Mucosa of stomach (tissue), 1 donor: ENCODE data around the gene PPP1R15B.
A peak's percentile ranks its signal among the peaks of the same experiment; 100 is the strongest.

Source experiments
- H3K27me3 ChIP-seq: one replicate; pipeline ENCODE4 v1.7.0; 2013; ENCODE audit warnings: mild to moderate bottlenecking, low read length; ENCODE audit not compliant: control insufficient read depth, insufficient read depth
- H3K36me3 ChIP-seq: one replicate; pipeline ENCODE4 v1.7.0; 2013; ENCODE audit warnings: low read length; ENCODE audit not compliant: control insufficient read depth, insufficient read depth
- H3K4me1 ChIP-seq: one replicate; pipeline ENCODE4 v1.7.0; 2013; ENCODE audit warnings: mild to moderate bottlenecking, low read length; ENCODE audit not compliant: control insufficient read depth, insufficient read depth
- H3K4me3 ChIP-seq: one replicate; pipeline ENCODE4 v1.7.0; 2013; ENCODE audit warnings: low read length
- H3K9ac ChIP-seq: one replicate; pipeline ENCODE4 v1.7.0; 2013; ENCODE audit warnings: mild to moderate bottlenecking, low read length, moderate library complexity
- H3K9me3 ChIP-seq: one replicate; pipeline ENCODE4 v1.7.0; 2013; ENCODE audit warnings: mild to moderate bottlenecking, low read length, moderate library complexity; ENCODE audit not compliant: control insufficient read depth
- donor health status: Pancreatic carcinoma.

The PPP1R15B gene

DNA sequence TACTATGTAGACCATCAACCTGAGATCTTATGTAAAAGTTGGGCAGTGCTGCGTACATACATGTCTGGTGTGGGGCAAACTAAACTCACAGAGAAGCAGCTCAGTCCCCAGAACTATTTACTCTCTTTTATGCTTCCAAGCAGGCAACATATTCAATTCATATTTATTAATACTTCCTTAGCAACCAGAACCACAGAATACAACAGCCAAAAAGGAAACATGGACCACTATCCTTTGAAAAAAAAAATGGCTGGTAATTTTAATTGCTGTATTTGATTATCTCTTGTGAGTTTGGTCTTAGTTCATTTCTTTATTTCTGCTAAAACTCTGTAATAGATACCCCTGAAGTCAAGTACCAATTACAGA lies 1.5 kb upstream of the PPP1R15B start:
- Histone ChIP-seq H3K27me3 (no peaks in the 10 kb centered on the region), H3K9ac (no peak overlapping the region), H3K9me3 (no peaks in the 10 kb centered on the region), H3K4me1 (peaks cover 16% of the 10 kb centered on the region), H3K4me3 (no peak overlapping the region), H3K36me3 (no peaks in the 10 kb centered on the region)

DNA sequence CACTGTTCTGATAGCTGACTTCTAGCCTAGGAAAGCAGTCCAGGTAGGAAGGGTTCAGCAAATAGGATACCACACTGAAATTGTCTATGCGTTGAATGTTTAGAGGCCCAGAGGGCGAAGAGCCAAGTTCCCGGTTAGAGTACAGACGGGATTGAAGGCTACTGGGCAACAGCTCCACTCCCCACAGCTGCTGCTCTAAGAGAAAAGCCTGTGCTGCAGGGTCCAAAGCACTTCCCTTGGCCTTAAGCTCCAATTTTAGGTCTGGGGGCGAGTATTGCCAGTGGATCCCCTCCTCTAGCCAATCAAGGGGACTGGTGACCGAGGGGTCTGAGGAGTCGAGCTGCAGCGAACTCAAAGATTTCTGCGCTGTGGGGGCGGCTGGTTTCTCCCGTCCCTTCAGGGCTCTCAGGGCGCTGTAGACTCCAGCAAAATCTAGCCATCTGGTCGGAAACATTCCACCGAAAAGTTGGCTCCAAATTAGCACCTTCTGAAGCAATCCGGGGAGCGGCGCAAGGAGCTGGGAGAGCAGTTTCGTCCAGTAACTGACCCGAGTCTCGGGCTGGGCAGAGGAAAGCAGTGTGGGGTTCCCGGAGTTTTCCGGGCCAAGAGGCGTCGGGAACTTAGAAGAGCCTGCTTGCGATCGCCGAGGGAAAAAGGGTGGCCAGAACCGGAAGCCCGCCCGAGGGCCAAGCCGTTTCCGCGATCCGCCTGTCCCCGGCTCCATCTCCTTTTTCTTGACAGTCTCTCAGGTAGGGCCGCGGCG lies 748 bp downstream of the PPP1R15B start:
- H3K9me3 ChIP-seq = no peaks in the 10 kb centered on the region
- H3K4me3 ChIP-seq = peak overlapping the region; percentile 97
- no peaks in the 10 kb centered on the region for H3K27me3 ChIP-seq
- H3K9ac ChIP-seq = peak overlapping the region; percentile 99
- peaks cover 7% of the 10 kb centered on the region for H3K36me3 ChIP-seq
- H3K4me1 ChIP-seq = no peaks in the 10 kb centered on the region

DNA sequence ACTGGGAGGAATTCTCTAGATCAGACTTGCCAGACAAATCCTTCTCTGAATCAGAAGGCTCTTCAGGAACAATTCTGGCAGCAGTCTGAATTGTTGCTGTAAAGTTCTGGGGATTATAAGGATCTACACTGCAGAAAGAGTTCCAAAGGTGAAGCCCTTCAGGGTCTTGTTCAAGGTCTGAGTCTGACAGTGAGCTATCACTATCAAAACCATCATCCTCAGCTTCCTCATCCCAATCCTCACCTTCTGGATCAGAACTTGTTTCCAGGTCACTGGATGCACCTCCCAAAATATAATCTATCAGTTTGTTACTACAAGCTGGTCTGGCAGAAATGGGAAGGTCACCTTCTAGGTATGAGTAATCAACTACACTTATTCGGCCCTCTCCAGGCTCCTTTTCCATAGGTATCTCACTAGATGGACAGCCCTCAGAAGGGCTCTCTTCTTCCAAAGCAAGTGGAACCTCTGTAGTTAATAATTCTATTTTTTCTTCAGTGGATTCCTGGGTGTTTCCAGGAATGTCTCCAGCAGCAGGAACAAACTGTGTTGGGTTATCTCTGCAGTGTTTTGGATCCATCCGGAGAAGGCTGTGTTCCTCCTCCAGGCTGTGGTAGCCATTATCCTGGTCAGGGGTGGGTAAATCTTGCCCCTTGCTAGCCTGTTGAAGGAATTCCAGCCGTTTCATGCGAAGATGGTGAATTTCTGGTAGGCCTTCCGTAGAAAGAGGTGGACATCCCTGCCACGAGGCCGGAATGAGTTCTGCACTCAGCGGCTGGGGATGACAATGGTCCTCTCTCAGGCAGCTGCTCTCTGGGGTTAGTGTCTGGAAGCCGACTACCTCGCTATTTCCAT lies 1.6 kb downstream of the PPP1R15B start:
- Histone ChIP-seq H3K27me3 (no peaks in the 10 kb centered on the region), H3K4me3 (peak overlapping the region; percentile 97), H3K4me1 (no peaks in the 10 kb centered on the region), H3K36me3 (peaks cover 7% of the 10 kb centered on the region), H3K9me3 (no peaks in the 10 kb centered on the region), H3K9ac (peak overlapping the region; percentile 99)

DNA sequence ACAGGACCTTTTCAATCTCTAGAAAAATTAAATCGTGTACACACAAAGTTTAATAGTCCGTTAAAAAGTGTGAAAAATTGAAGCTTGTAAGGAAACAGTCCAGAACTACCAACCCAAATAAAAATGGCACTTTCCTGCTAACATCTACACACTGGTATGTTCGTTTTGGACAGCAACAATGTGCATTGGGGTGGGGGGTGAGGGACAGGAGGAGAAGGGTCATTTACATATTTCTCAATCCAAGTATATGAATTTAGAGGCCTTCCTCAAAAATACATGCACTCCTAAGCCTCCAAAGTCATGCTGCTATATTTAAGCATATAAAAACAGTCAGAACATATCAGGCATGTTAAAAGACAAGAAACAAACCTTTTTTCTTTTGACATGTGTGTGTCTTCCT lies 2.5 kb downstream of the PPP1R15B start:
- Histone ChIP-seq H3K27me3 (no peaks in the 10 kb centered on the region), H3K4me3 (peak overlapping the region; percentile 97), H3K9ac (peak overlapping the region; percentile 99), H3K9me3 (no peaks in the 10 kb centered on the region), H3K36me3 (peaks cover 7% of the 10 kb centered on the region), H3K4me1 (no peaks in the 10 kb centered on the region)

DNA sequence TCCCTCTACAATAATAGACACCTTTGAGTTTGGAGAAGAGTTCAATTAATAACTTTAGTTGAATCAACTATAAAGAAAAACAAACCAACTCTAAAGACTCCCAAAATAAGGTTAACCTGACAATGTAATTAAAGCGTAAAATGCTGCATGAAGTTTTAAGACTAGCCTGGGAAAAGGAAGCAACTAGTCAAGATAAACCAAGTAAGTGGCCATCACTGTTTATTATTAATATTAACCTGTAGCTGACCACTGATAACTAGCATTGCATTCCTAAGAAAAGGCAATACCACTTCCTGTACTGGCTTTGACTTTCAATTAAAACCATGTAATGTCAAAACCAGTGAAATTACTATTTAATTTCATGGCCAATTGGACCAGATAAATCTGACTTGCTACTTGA lies 3.0 kb downstream of the PPP1R15B start:
- H3K4me1 ChIP-seq = no peaks in the 10 kb centered on the region
- peak overlapping the region; percentile 97 for H3K4me3 ChIP-seq
- peaks cover 7% of the 10 kb centered on the region for H3K36me3 ChIP-seq
- no peaks in the 10 kb centered on the region for H3K27me3 ChIP-seq
- H3K9me3 ChIP-seq = no peaks in the 10 kb centered on the region
- peak overlapping the region; percentile 99 for H3K9ac ChIP-seq

DNA sequence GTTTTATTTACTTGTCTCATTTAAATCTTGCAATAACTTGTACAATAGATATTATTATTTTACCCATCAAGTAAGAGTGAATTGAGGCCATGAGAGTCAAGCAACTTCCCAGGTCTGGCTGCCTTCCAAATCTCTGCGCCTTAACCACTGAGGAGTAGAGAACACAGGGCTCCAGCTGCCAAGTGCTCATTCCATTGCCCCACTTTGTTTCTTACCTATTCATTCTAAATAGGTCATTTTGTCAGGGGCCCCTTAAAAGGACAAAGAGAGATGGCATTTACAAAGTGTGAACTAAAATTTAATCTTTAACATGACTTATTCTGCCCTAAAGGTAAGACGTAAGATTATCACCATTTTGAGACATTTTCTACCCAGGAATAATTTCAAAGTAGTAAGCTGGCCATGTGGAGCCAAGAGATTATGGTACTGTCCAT lies 3.5 kb downstream of the PPP1R15B start:
- Histone ChIP-seq H3K36me3 (peaks cover 7% of the 10 kb centered on the region), H3K4me1 (no peaks in the 10 kb centered on the region), H3K27me3 (no peaks in the 10 kb centered on the region), H3K9me3 (no peaks in the 10 kb centered on the region), H3K9ac (peak overlapping the region; percentile 99), H3K4me3 (peak overlapping the region; percentile 97)

DNA sequence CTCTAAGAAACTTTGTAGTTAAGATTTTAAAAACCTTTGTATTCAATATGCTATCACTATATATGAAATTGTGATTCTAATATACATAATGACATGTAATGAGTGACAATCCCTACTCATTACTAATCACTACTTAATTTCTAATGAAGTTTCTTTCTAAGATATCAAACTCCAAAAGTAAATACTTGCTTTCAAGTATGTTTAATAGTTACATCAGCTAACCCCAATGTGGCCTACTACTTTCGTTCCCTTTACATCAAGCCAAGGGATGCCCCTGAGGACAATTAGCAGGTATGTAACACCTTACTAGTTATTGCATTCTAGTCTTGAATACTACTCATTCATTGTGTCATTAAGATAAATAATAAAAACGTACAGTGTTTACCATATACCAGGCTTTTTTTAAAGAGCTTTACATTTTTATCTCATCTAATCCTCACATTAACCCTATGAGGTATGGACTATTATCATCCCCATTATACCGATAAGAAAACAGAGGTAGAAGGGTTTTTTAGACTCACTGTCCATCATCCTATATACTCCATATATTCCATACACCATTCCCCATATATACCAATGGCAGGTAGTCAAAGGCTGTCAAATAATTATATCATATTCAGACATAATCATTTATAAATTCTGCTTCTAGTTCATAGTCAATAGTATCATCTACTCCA lies 4.2 kb downstream of the PPP1R15B start:
- Histone ChIP-seq H3K4me3 (peak overlapping the region; percentile 97), H3K9ac (peak overlapping the region; percentile 99), H3K36me3 (peaks cover 7% of the 10 kb centered on the region), H3K27me3 (no peaks in the 10 kb centered on the region), H3K9me3 (no peaks in the 10 kb centered on the region), H3K4me1 (no peaks in the 10 kb centered on the region)

DNA sequence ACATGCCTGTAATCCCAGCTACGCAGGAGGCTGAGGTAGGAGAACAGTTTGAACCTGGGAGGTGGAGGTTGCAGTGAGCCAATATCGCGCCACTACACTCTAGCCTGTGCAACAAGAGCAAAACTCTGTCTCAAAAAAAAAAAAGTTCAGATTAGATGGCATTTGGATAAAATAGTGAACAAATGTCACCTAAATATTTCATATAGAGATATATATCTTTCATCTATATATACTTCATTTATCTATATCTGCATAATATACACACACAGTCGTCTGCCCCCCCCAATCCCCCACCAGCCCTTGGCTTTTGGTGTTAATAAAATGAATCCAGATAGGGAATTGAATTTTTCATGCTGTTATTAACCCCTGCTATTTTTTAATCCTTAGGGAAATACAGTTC lies 5.0 kb downstream of the PPP1R15B start:
- peaks cover 7% of the 10 kb centered on the region for H3K36me3 ChIP-seq
- H3K27me3 ChIP-seq = no peaks in the 10 kb centered on the region
- H3K9me3 ChIP-seq = no peaks in the 10 kb centered on the region
- H3K4me1 ChIP-seq = no peaks in the 10 kb centered on the region
- no peak overlapping the region for H3K4me3 ChIP-seq
- no peak overlapping the region for H3K9ac ChIP-seq

DNA sequence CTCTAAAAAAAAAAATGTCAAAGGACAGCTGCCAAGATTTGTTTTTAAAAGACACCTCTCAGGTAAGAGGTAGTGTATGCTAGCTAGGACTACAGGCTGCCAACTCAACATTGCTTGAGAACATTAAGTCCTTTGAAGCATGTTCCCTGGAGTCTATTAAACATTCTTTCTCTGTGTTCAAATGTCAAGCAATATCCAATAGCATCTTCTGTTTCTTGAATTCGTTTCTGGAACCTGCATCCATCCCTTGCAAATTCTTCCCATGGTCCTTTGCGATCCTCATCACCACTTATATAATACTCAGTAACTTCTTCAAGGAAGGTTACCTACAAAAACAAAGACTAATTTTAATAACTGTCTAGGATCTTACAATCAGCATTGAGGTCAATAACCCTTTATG lies 5.6 kb downstream of the PPP1R15B start:
- Histone ChIP-seq H3K36me3 (peaks cover 7% of the 10 kb centered on the region), H3K27me3 (no peaks in the 10 kb centered on the region), H3K9me3 (no peaks in the 10 kb centered on the region), H3K4me3 (no peak overlapping the region), H3K4me1 (no peaks in the 10 kb centered on the region), H3K9ac (no peak overlapping the region)

DNA sequence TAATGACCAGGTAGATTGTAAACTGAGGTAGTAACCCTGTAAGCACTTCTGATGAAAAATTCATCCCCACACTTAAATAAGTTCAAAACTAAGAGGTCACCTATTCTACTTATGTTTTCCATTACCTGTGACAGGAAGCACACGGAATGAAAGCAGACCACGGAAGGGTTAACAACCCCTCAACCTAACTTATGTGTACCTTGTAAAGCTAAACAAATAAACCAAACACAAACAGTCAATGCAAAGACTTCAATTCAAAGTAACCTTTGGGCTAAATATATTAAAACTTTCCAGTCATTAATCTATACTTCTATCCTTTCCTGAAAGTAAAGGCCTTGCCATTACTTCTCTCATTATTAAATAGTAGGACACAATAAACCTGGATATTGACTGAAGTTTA lies 7.0 kb downstream of the PPP1R15B start:
- H3K4me1 ChIP-seq = no peaks in the 10 kb centered on the region

DNA sequence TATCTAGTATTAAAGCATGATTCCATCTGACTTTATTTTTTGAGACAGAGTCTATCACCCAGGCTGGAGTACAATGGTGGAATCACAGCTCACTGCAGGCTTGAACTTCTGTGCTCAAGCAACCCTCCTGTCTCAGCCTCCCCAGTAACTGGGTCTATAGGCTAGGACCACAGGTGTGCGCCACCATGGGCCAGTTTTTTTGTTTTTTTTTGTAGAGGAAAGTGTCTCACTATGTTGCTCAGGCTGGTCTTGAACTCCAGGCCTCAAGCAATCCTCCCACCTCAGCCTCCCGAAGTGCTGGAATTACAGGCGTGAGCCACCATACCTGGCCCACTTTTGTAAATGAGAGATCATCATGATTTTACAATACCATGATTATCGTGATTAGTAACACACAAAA lies 9.2 kb downstream of the PPP1R15B start:
- no peaks in the 10 kb centered on the region for H3K9me3 ChIP-seq
- H3K9ac ChIP-seq = no peak overlapping the region
- H3K4me1 ChIP-seq = peaks cover 10% of the 10 kb centered on the region
- H3K4me3 ChIP-seq = no peak overlapping the region
- no peaks in the 10 kb centered on the region for H3K27me3 ChIP-seq
- peaks cover 6% of the 10 kb centered on the region for H3K36me3 ChIP-seq

More for the DNA sequence above, 7.0 kb downstream of the PPP1R15B start:
- Histone ChIP-seq H3K4me3 (no peak overlapping the region), H3K9me3 (no peaks in the 10 kb centered on the region), H3K27me3 (no peaks in the 10 kb centered on the region), H3K9ac (no peak overlapping the region), H3K36me3 (peaks cover 10% of the 10 kb centered on the region)

DNA sequence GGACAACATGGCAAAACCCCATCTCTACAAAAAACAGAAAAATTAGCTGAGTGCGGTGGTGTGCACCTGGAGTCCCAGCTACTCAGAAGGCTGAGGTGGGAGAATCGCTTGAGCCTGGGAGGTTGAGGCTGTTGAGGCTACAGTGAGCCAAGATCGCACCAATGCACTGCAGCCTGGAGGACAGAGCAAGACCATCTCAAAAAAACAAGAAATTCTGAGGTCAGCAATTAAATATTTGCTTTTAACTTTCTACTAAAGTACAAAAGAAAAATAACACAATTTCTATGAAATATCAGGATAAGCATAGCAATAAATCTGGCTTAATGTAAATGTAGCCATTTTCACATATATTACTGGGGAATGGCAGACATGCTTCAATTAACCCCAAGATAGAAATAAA lies 9.9 kb downstream of the PPP1R15B start:
- Histone ChIP-seq H3K36me3 (peaks cover 6% of the 10 kb centered on the region), H3K4me3 (no peak overlapping the region), H3K9me3 (no peaks in the 10 kb centered on the region), H3K4me1 (peaks cover 10% of the 10 kb centered on the region), H3K27me3 (no peaks in the 10 kb centered on the region), H3K9ac (no peak overlapping the region)
